Measurements from ENCODE around the gene COX11. TPM values are rescaled to one million over a fixed set of nuclear protein-coding genes. Genes with fewer than 3 reads are reported as not detected.

Gene COX11
- total and polyA plus RNA-seq, 2 donors (not counting 1 experiment from before 2014, with no cell fraction given) = 37.1 to 54.9 TPM

GRCh38 chr17:54948380-54948779 lies 20.1 kb downstream of the COX11 start:
- H2AFZ ChIP-seq (ENCODE audit: insufficient read depth, low read depth, low read length, poor library complexity, severe bottlenecking) = no peak overlapping the region
- no peak overlapping the region for H3K9ac ChIP-seq (ENCODE audit: low read length)
- H3K36me3 ChIP-seq (replicated peaks in 1 of 2; ENCODE audit: control extremely low read depth in 1 of 2, control insufficient read depth in 1 of 2, extremely low read depth in 1 of 2, insufficient read depth in 2 of 2, low read length in 1 of 2) = no peaks in the 10 kb centered on the region
- H3K27me3 ChIP-seq (replicated peaks in 1 of 4; ENCODE audit: control extremely low read depth in 1 of 4, control insufficient read depth in 3 of 4, insufficient read depth in 4 of 4, low read length in 3 of 4) = peaks cover 0 to 5% (median 1%) of the 10 kb centered on the region in 4 experiments
- Mint-ChIP-seq H3K27ac (no peak overlapping the region), H3K27me3 (peaks cover 10% of the 10 kb centered on the region), H3K4me1 (no peaks in the 10 kb centered on the region), H3K9me3 (ENCODE audit: insufficient read depth) (no peaks in the 10 kb centered on the region), H3K4me3 (no peak overlapping the region)
- ChIA-PET CTCF (no interaction called here), POLR2A (no interaction called here)
- ATAC-seq (ENCODE audit: low read depth) = no peak
- no peak overlapping the region for H3K4me3 ChIP-seq (ENCODE audit: control extremely low read depth in 1 of 5, extremely low read depth in 1 of 5, insufficient read depth in 1 of 5, low read depth in 2 of 5, low read length in 4 of 5)
- no peak for DNase-seq
- no peaks in the 10 kb centered on the region for H3K9me3 ChIP-seq (ENCODE audit: control extremely low read depth in 1 of 3, control insufficient read depth in 2 of 3, insufficient read depth in 1 of 3, low read length in 2 of 3)
- H3K4me2 ChIP-seq (replicated peaks; ENCODE audit: low read depth, low read length, poor library complexity, severe bottlenecking) = no peak overlapping the region
- H3K4me1 ChIP-seq (ENCODE audit: control insufficient read depth in 2 of 2, insufficient read depth in 2 of 2, low read length in 2 of 2) = no peaks in the 10 kb centered on the region
- H4K20me1 ChIP-seq (ENCODE audit: control insufficient read depth, insufficient read depth, low read length, poor library complexity, severe bottlenecking) = no peaks in the 10 kb centered on the region
- H3K79me2 ChIP-seq (ENCODE audit: control insufficient read depth, insufficient read depth, low read length) = no peaks in the 10 kb centered on the region
- H3K27ac ChIP-seq (ENCODE audit: low read length in 2 of 2) = no peak overlapping the region
- TF ChIP-seq EZH2 (IDR thresholded peaks at IDR 0.05; ENCODE audit: borderline replicate concordance, insufficient read depth, low read depth, low read length, poor library complexity, severe bottlenecking) = no peak
- WGBS (ENCODE audit: insufficient coverage) = 96% methylated on average over 3 of the region's 5 CpGs
- intact Hi-C loops (cut with micrococcal nuclease) = no loop called here

- Histone ChIP-seq H3K9me3 (ENCODE audit: control extremely low read depth in 1 of 3, control insufficient read depth in 2 of 3, insufficient read depth in 1 of 3, low read length in 2 of 3) (no peaks in the 10 kb centered on the region), H4K20me1 (ENCODE audit: control insufficient read depth, insufficient read depth, low read length, poor library complexity, severe bottlenecking) (no peaks in the 10 kb centered on the region), H3K27ac (ENCODE audit: low read length in 2 of 2) (no peak overlapping the region), H3K4me3 (ENCODE audit: control extremely low read depth in 1 of 5, extremely low read depth in 1 of 5, insufficient read depth in 1 of 5, low read depth in 2 of 5, low read length in 4 of 5) (no peak overlapping the region), H3K4me1 (ENCODE audit: control insufficient read depth in 2 of 2, insufficient read depth in 2 of 2, low read length in 2 of 2) (no peaks in the 10 kb centered on the region), H3K27me3 (replicated peaks in 1 of 4; ENCODE audit: control extremely low read depth in 1 of 4, control insufficient read depth in 3 of 4, insufficient read depth in 4 of 4, low read length in 3 of 4) (peaks cover 0 to 5% (median 1%) of the 10 kb centered on the region in 4 experiments), H2AFZ (ENCODE audit: insufficient read depth, low read depth, low read length, poor library complexity, severe bottlenecking) (no peak overlapping the region), H3K9ac (ENCODE audit: low read length) (no peak overlapping the region), H3K4me2 (replicated peaks; ENCODE audit: low read depth, low read length, poor library complexity, severe bottlenecking) (no peak overlapping the region), H3K36me3 (replicated peaks in 1 of 2; ENCODE audit: control extremely low read depth in 1 of 2, control insufficient read depth in 1 of 2, extremely low read depth in 1 of 2, insufficient read depth in 2 of 2, low read length in 1 of 2) (no peaks in the 10 kb centered on the region), H3K79me2 (ENCODE audit: control insufficient read depth, insufficient read depth, low read length) (no peaks in the 10 kb centered on the region)
- Mint-ChIP-seq H3K4me3 (no peak overlapping the region), H3K9me3 (ENCODE audit: insufficient read depth) (no peaks in the 10 kb centered on the region), H3K4me1 (no peaks in the 10 kb centered on the region), H3K27me3 (peaks cover 10% of the 10 kb centered on the region), H3K27ac (no peak overlapping the region)
- TF ChIP-seq EZH2 (IDR thresholded peaks at IDR 0.05; ENCODE audit: borderline replicate concordance, insufficient read depth, low read depth, low read length, poor library complexity, severe bottlenecking) (no peak), CTCF (IDR thresholded peaks at IDR 0.05) (no peak)
- ATAC-seq (ENCODE audit: low read depth) (no peak), DNase-seq (no peak)
- ChIA-PET CTCF (no interaction called here), POLR2A (no interaction called here)
- intact Hi-C loops (cut with micrococcal nuclease) = no loop called here
- 77% methylated on average over 1 of the region's 2 CpGs for WGBS (ENCODE audit: insufficient coverage)
These were observed 21.1 kb downstream of the COX11 start for GRCh38 chr17:54947396-54947795.
